ENCODE results near the gene TSPAN14.

GRCh38 chr10:80472234-80473095 is 18.4 kb downstream of the TSPAN14 start:
- TF ChIP-seq POLR2A (IDR thresholded peaks at IDR 0.05; ENCODE audit: low read length) (no peak), GATA1 (IDR thresholded peaks at IDR 0.05; ENCODE audit: low read depth, low read length) (no peak)
